Measurements from ENCODE around the gene H1-8. TPM values are rescaled to one million over a fixed set of nuclear protein-coding genes. Genes with fewer than 3 reads are reported as not detected.

The H1-8 gene
- total RNA-seq, 2 experiments from 2014 or later = not detected

DNA sequence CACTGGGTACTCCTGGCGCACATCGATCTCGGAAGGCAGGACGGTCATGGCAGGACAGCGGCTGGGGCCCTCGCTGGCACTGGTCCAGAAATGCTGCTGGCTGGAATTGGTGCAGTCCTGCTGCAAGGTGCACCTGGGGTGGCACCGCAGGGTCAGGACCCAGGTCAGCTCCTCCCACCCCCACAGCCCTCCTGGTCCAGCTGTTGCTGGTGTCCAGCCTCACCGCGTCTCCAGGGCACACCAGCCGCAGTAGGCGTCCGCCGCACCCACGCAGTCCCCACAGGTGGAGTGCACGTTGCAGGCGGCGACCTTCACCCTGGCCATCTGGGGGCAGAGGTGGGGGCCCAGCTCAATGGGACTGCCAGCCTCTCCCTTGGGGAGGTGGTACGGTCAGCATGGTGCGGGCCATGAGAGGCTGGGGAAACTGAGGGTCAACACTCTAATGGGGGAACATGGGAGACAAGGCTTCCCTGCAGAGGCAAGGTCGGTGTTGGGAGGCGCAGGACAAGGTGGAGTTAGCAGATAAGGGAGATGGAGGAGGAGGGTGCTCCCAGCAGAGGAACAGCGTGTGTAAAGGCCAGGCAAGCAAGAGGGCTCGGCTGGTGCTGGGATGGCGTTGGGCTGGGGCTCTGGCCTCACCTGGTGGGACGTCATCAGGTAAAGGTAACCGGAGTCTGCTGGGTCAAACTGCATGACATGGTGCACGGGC lies 43.1 kb downstream of the H1-8 start:
- Mint-ChIP-seq H3K9me3 (no peaks in the 10 kb centered on the region), H3K36me3 (ENCODE audit: low read depth) (no peaks in the 10 kb centered on the region), H3K4me3 (no peak overlapping the region), H3K4me1 (ENCODE audit: low read depth) (no peaks in the 10 kb centered on the region), H3K27me3 (no peaks in the 10 kb centered on the region), H3K27ac (no peak overlapping the region)
- ChIA-PET CTCF (no interaction called here), POLR2A (no interaction called here)
- intact Hi-C loops (cut with micrococcal nuclease) = no loop called here
- TF ChIP-seq, protein P1, sequence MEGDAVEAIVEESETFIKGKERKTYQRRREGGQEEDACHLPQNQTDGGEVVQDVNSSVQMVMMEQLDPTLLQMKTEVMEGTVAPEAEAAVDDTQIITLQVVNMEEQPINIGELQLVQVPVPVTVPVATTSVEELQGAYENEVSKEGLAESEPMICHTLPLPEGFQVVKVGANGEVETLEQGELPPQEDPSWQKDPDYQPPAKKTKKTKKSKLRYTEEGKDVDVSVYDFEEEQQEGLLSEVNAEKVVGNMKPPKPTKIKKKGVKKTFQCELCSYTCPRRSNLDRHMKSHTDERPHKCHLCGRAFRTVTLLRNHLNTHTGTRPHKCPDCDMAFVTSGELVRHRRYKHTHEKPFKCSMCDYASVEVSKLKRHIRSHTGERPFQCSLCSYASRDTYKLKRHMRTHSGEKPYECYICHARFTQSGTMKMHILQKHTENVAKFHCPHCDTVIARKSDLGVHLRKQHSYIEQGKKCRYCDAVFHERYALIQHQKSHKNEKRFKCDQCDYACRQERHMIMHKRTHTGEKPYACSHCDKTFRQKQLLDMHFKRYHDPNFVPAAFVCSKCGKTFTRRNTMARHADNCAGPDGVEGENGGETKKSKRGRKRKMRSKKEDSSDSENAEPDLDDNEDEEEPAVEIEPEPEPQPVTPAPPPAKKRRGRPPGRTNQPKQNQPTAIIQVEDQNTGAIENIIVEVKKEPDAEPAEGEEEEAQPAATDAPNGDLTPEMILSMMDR (IDR thresholded peaks at IDR 0.05) = no peak
- ATAC-seq = no peak
- DNase-seq = no peak

DNA sequence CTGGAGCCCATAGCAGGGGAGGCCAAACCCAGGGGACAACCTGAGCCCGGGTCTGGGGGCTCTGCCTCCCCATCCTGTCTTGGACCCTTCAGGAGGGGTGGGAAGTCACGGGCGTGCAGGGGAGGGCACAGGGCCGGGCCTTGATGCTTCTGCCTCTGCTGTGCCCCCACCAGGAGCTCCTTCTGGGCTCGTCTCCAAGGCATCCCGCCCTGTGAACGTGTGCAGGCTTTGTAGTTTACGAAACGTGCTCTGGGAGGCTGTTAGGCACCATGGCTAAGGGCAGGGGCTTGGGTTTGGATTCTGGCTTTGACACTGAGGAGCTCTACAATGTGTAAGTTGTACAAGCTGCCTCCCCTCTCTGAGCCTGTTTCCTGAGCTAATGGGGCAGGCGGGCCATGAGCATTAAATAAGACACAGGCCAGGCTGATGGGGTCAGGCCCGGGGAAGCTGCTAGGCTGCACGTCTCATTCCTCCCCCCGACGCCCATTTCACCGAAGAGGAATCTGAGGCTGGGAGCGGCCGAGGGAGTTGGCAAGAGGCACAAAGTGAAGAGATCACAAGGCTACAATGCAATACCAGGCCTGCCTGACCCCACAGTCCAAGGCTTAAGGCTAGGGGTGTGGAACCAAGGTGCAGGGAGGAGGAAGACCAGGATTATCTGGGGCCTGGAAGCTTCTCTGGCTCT lies 43.9 kb downstream of the H1-8 start:
- Mint-ChIP-seq H3K4me3 (no peak overlapping the region), H3K27ac (no peak overlapping the region), H3K36me3 (ENCODE audit: low read depth) (no peaks in the 10 kb centered on the region), H3K27me3 (no peaks in the 10 kb centered on the region), H3K4me1 (ENCODE audit: low read depth) (no peaks in the 10 kb centered on the region), H3K9me3 (no peaks in the 10 kb centered on the region)
- POLR2A ChIA-PET = no interaction called here
- DNase-seq = no peak
- no peak for ATAC-seq
- intact Hi-C loops (cut with micrococcal nuclease) = no loop called here
- TF ChIP-seq, protein P1 (IDR thresholded peaks at IDR 0.05) = no peak
- CTCF ChIA-PET = interaction anchor here (1.1 kb wide), 1 partner anchor 11 kb away, joined by 3 read pairs; no protein-coding TSS in a partner anchor

DNA sequence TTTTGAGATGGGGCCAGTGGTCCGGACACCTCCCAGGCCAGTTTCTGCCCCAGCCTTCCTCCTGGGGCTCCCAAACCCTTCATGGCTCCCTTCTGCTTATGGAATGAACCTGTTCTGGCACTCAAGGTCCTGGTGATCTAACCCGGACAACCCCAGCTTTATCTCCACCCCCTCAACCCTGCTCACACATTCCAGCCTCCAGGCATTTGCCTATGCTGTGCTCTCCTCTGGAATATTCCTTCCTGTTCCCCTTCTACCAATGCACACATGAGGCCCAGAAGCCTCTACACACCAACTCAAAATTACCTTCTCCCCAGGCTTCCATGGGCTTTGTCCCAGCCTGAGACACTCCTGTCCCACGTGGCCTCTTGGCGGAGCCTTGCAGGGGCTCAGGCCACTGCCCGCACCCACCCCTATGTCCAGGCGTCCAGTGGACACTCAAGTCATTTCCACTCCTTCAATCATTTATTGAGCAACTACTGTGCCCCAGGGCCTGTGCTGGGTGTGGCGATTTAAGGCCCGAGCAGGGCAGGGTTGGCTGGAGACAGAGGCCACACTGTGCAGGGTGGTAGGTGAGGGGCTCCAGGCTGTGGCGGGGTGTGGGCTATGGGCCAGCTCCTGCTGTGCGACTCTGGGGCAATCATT lies 44.7 kb downstream of the H1-8 start:
- no peaks in the 10 kb centered on the region for H3K9me3 Mint-ChIP-seq
- peaks cover 1% of the 10 kb centered on the region for H3K4me1 Mint-ChIP-seq (ENCODE audit: low read depth)
- H3K4me3 Mint-ChIP-seq = no peak overlapping the region
- POLR2A ChIA-PET = no interaction called here
- intact Hi-C loops (cut with micrococcal nuclease) = no loop called here
- ATAC-seq (no peak), DNase-seq (no peak)
- no peak overlapping the region for H3K27ac Mint-ChIP-seq
- TF ChIP-seq, protein P1 (IDR thresholded peaks at IDR 0.05) = no peak
- no peaks in the 10 kb centered on the region for H3K36me3 Mint-ChIP-seq (ENCODE audit: low read depth)
- CTCF ChIA-PET = interaction anchor here (1.1 kb wide), 1 partner anchor 10 kb away, joined by 3 read pairs; no protein-coding TSS in a partner anchor
- no peaks in the 10 kb centered on the region for H3K27me3 Mint-ChIP-seq

DNA sequence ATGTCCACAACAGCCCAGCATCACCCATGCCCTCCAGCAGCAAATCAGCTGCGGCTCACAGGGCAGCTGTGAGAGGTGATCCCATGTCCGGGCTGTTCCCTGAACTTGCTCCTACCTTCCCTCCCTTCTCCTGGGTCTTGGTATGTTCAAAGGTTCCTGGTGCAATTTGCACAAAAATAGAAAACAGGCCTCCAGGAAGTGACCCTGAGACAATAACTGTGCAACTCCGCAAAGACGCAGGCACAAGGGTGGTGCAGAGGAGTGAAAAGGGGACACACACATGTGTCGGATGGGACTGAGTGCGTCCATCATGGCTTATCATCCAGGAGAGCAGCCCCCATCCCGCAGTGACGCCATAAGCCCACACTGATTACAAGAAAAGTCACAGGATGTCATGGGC lies 47.2 kb downstream of the H1-8 start:
- intact Hi-C loops (cut with micrococcal nuclease) = no loop called here
- ChIA-PET POLR2A (no interaction called here), CTCF (no interaction called here)
- no peaks in the 10 kb centered on the region for H3K36me3 Mint-ChIP-seq (ENCODE audit: low read depth)
- peaks cover 20% of the 10 kb centered on the region for H3K4me1 Mint-ChIP-seq (ENCODE audit: low read depth)
- H3K27me3 Mint-ChIP-seq = peaks cover 10% of the 10 kb centered on the region
- TF ChIP-seq, protein P1 (IDR thresholded peaks at IDR 0.05) = no peak
- no peak overlapping the region for H3K4me3 Mint-ChIP-seq
- ATAC-seq (no peak), DNase-seq (no peak)
- no peak overlapping the region for H3K27ac Mint-ChIP-seq
- no peaks in the 10 kb centered on the region for H3K9me3 Mint-ChIP-seq

DNA sequence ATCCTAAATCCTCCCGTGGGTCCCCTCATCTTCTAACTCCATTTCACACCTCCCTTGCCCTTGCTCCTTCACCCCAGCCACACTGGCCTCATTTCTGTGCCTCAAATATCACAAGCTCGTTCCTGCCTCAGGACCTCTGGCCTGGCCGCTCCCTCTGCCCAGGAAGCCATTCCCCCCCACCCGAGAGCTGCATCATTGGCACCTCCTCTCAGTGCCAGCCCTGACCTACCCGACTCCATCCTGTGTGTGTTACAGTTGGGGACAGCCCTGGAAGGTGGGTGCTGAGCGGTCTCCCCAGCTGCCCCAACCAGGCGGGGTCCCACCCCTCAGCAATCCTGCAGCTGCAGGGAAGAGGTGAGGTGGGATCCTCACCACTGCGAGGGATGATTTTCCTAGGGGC lies 49.0 kb downstream of the H1-8 start:
- intact Hi-C loops (cut with micrococcal nuclease) = no loop called here
- CTCF ChIA-PET = no interaction called here
- ATAC-seq = no peak
- Mint-ChIP-seq H3K4me1 (ENCODE audit: low read depth) (peaks cover 20% of the 10 kb centered on the region), H3K36me3 (ENCODE audit: low read depth) (no peaks in the 10 kb centered on the region), H3K27ac (no peak overlapping the region), H3K9me3 (no peaks in the 10 kb centered on the region), H3K27me3 (peaks cover 10% of the 10 kb centered on the region), H3K4me3 (no peak overlapping the region)
- POLR2A ChIA-PET = interaction anchor here (2.2 kb wide), 1 partner anchor 15 kb away, joined by 12 read pairs; no protein-coding TSS in a partner anchor
- TF ChIP-seq, protein P1 (IDR thresholded peaks at IDR 0.05) = no peak
- DNase-seq = no peak

Measured in activated CD8-positive, alpha-beta T cell treated with anti-CD3 and anti-CD28 coated beads for 36 hours (primary cell).